Renal cortex interstitium (tissue), 11 donors: ENCODE data around the gene TMEM196. TPM values are rescaled to one million over a fixed set of nuclear protein-coding genes. Genes with fewer than 3 reads are reported as not detected.
"Not testable (repeated sequence)": the region's sequence is repeated elsewhere in the genome, so short reads cannot be mapped to it uniquely, and the experiment has no call there.

Experiments used
- DNase-seq, 11 donors: peaks; one replicate each; pipeline ENCODE4 v3.0.0-alpha.2; 2013; ENCODE audit warnings: low read depth in 9 of 11, low spot score in 4 of 11; ENCODE audit errors: extremely low read depth in 1 of 11
- polyA plus RNA-seq, 3 donors: library from polyadenylated mRNA; unstranded; fragments of 120-200 nt; gene quantifications; one replicate each; pipeline ENCODE4 v1.2.1, GENCODE V29; 2013; ENCODE audit not compliant: insufficient read length in 3 of 3

TMEM196 gene
- polyA plus RNA-seq, 3 donors: 0.10 TPM; not detected in 2

GRCh38 chr7:19713676-19714075 lies 59.7 kb downstream of the TMEM196 start:
- DNase-seq: peak in 8 of 11 donors; percentile 4 to 38 (median 23)

GRCh38 chr7:19709249-19709578 lies 64.2 kb downstream of the TMEM196 start:
- DNase-seq: peak in 1 of 11 donors; percentile 2

- DNase-seq: peak; percentile 89 to 98 (median 96)
These were observed 64.8 kb downstream of the TMEM196 start, which contains the start of gene POLR1F for GRCh38 chr7:19708397-19709248. TSS of gene POLR1F (minus strand) at chr7:19709037. CDS start at chr7:19709016, 21 bp downstream.

GRCh38 chr7:19707240-19707639 lies 66.2 kb downstream of the TMEM196 start:
- DNase-seq: no peak

GRCh38 chr7:19705663-19706062 lies 67.8 kb downstream of the TMEM196 start:
- no peak for DNase-seq

- DNase-seq: no peak
These were observed 71.9 kb downstream of the TMEM196 start for GRCh38 chr7:19701471-19701870.

- DNase-seq: no peak
These were observed 72.5 kb downstream of the TMEM196 start for GRCh38 chr7:19700936-19701335.

GRCh38 chr7:19698331-19698730 lies 75.1 kb downstream of the TMEM196 start:
- DNase-seq: no peak

GRCh38 chr7:19696926-19697325 lies 76.5 kb downstream of the TMEM196 start:
- no peak for DNase-seq

- no peak for DNase-seq
These were observed 81.1 kb downstream of the TMEM196 start for GRCh38 chr7:19692111-19692828.

GRCh38 chr7:19690736-19691135 lies 82.7 kb downstream of the TMEM196 start:
- no peak for DNase-seq

- DNase-seq: not testable (repeated sequence)
These were observed 84.3 kb downstream of the TMEM196 start for GRCh38 chr7:19689130-19689529.

GRCh38 chr7:19681596-19681995 lies 91.8 kb downstream of the TMEM196 start:
- DNase-seq: no peak

GRCh38 chr7:19677180-19677579 lies 96.2 kb downstream of the TMEM196 start:
- DNase-seq: no peak

- DNase-seq: no peak
These were observed 97.6 kb downstream of the TMEM196 start for GRCh38 chr7:19675816-19676215.

- no peak for DNase-seq
These were observed 99.0 kb downstream of the TMEM196 start for GRCh38 chr7:19674266-19674960.

GRCh38 chr7:19670806-19671205 lies 102.6 kb downstream of the TMEM196 start:
- no peak for DNase-seq
